Chondrocyte (in vitro differentiated cells): ENCODE results near the gene GOSR2. TPM values are rescaled to one million over a fixed set of nuclear protein-coding genes. Genes with fewer than 3 reads are reported as not detected.
A peak's percentile ranks its signal among the peaks of the same experiment; 100 is the strongest.

ENCODE experiments used
- DNase-seq: peaks from one replicate; pipeline ENCODE4 v3.0.0; 2021; ENCODE audit warnings: mixed read lengths, low spot score
- H3K27ac Mint-ChIP-seq: one replicate; pipeline ENCODE4 v1.8.0; 2021; ENCODE audit warnings: mild to moderate bottlenecking, moderate library complexity, mixed read lengths; ENCODE audit not compliant: unreplicated experiment
- H3K27me3 Mint-ChIP-seq: 2 replicates; pipeline ENCODE4 v1.8.0; 2021; ENCODE audit warnings: low read depth, mixed read lengths
- H3K36me3 Mint-ChIP-seq: 2 replicates; pipeline ENCODE4 v1.8.0; 2021; ENCODE audit warnings: low read depth, mixed read lengths
- H3K4me1 Mint-ChIP-seq: 2 replicates; pipeline ENCODE4 v1.8.0; 2021; ENCODE audit warnings: low read depth, mild to moderate bottlenecking, mixed read lengths
- H3K4me3 Mint-ChIP-seq: one replicate; pipeline ENCODE4 v1.8.0; 2021; ENCODE audit warnings: mild to moderate bottlenecking, moderate library complexity, mixed read lengths; ENCODE audit not compliant: unreplicated experiment
- H3K9me3 Mint-ChIP-seq: 2 replicates; pipeline ENCODE4 v1.8.0; 2021; ENCODE audit warnings: low read depth, mixed read lengths
- total RNA-seq: library from RNA; stranded (reverse); gene quantifications from 3 replicates; pipeline ENCODE4 v1.2.1, GENCODE V29; 2021
- TF ChIP-seq, protein P1 (sequence below): fragments of 200-600 bp; sonication (generic); IDR thresholded peaks from 2 replicates; pipeline ENCODE4 v1.5.0; 2021; ENCODE audit warnings: antibody characterized with exemption, mild to moderate bottlenecking, moderate library complexity

Gene GOSR2
- total RNA-seq, 1 donor from 2014 or later, result 56.5 TPM

DNA sequence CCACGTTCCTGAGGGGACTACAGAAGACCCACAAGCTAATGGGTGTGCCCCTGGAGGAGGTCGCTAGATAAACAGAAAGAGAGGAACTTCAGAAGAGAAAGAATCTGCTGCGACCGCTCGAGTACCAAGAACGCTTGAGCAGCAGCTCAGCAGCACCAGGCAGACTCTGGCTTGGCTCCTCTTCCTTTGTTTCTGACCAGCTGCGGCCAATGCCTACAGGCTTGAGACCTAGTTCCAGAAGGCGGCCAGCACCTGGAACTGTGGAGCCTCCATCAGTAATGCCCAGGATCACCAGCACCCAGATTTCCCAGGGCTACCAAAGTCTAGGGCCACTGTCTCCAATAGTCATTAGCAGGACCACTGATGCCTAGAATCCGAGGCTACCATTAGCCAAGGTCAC is 26.0 kb upstream of the GOSR2 start:
- peaks cover 13% of the 10 kb centered on the region for H3K27me3 Mint-ChIP-seq
- DNase-seq, result peak; percentile 59
- no peak overlapping the region for H3K27ac Mint-ChIP-seq
- H3K4me3 Mint-ChIP-seq, result no peak overlapping the region
- TF ChIP-seq, protein P1, sequence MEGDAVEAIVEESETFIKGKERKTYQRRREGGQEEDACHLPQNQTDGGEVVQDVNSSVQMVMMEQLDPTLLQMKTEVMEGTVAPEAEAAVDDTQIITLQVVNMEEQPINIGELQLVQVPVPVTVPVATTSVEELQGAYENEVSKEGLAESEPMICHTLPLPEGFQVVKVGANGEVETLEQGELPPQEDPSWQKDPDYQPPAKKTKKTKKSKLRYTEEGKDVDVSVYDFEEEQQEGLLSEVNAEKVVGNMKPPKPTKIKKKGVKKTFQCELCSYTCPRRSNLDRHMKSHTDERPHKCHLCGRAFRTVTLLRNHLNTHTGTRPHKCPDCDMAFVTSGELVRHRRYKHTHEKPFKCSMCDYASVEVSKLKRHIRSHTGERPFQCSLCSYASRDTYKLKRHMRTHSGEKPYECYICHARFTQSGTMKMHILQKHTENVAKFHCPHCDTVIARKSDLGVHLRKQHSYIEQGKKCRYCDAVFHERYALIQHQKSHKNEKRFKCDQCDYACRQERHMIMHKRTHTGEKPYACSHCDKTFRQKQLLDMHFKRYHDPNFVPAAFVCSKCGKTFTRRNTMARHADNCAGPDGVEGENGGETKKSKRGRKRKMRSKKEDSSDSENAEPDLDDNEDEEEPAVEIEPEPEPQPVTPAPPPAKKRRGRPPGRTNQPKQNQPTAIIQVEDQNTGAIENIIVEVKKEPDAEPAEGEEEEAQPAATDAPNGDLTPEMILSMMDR, result no peak
- no peaks in the 10 kb centered on the region for H3K36me3 Mint-ChIP-seq
- H3K4me1 Mint-ChIP-seq, result no peaks in the 10 kb centered on the region
- peaks cover 6% of the 10 kb centered on the region for H3K9me3 Mint-ChIP-seq

DNA sequence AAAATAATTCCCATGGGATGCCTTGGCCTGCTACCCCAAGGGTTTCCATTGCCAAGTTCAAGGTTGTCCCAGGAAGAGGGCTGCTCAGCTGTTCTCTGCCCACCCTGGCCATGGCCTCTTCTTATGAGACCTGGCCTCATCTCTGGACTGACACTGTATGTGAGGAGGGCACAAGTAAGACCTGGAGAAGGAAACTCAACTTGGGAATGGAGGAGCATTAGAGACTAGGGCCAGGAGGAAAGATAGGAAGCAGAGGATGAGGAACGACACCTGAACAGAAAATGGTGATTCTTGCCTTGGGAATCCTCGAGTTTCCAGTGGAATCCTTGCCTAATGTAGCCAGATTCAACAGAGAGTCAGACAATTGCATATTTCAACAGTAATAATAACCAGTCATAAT is 24.6 kb upstream of the GOSR2 start:
- DNase-seq, result no peak
- H3K9me3 Mint-ChIP-seq, result peaks cover 6% of the 10 kb centered on the region
- H3K4me1 Mint-ChIP-seq, result no peaks in the 10 kb centered on the region
- no peak overlapping the region for H3K4me3 Mint-ChIP-seq
- TF ChIP-seq, protein P1, result no peak
- H3K27ac Mint-ChIP-seq, result no peak overlapping the region
- H3K36me3 Mint-ChIP-seq, result no peaks in the 10 kb centered on the region
- peaks cover 13% of the 10 kb centered on the region for H3K27me3 Mint-ChIP-seq

DNA sequence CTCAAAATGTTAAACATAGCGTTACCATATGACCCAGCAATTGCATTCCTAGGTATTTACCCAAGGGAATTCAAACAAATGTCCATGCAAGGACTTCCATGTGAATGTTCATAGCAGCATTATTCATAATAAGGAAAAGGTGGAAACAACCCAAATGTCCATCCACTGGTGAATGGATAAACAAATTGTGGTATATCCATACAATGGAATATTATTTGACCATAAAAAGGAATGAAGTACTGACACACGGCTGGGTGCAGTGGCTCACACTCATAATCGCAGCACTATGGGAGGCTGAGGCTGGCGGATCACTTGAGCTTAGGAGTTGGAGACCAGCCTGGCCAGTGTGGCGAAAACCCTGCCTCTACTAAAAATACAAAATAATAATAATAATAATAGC is 24.1 kb upstream of the GOSR2 start:
- no peak overlapping the region for H3K27ac Mint-ChIP-seq
- H3K36me3 Mint-ChIP-seq, result no peaks in the 10 kb centered on the region
- H3K9me3 Mint-ChIP-seq, result peaks cover 6% of the 10 kb centered on the region
- no peak for DNase-seq
- no peak overlapping the region for H3K4me3 Mint-ChIP-seq
- no peaks in the 10 kb centered on the region for H3K4me1 Mint-ChIP-seq
- TF ChIP-seq, protein P1, result no peak
- H3K27me3 Mint-ChIP-seq, result peaks cover 11% of the 10 kb centered on the region

DNA sequence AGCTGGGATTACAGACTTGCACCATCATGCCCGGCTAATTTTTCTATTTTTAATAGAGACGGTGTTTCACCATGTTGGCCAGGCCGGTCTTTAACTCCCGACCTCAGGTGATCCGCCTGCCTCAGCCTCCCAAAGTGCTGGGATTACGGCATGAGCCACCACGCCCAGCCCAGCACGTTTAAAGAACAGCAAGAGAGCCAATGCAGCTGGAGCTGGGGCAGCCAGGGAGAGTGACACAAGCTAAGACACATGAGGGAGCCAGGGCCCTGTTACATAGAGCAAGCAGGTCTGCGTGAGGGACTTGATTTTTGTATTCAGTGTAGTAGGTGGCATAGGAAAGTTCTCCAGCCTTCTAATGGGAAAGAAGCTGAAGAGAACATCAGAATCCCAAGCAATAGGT is 21.7 kb upstream of the GOSR2 start:
- DNase-seq, result no peak
- no peak overlapping the region for H3K4me3 Mint-ChIP-seq
- TF ChIP-seq, protein P1, result no peak
- H3K27ac Mint-ChIP-seq, result no peak overlapping the region
- H3K36me3 Mint-ChIP-seq, result no peaks in the 10 kb centered on the region
- H3K4me1 Mint-ChIP-seq, result no peaks in the 10 kb centered on the region
- H3K9me3 Mint-ChIP-seq, result peaks cover 6% of the 10 kb centered on the region
- peaks cover 13% of the 10 kb centered on the region for H3K27me3 Mint-ChIP-seq

DNA sequence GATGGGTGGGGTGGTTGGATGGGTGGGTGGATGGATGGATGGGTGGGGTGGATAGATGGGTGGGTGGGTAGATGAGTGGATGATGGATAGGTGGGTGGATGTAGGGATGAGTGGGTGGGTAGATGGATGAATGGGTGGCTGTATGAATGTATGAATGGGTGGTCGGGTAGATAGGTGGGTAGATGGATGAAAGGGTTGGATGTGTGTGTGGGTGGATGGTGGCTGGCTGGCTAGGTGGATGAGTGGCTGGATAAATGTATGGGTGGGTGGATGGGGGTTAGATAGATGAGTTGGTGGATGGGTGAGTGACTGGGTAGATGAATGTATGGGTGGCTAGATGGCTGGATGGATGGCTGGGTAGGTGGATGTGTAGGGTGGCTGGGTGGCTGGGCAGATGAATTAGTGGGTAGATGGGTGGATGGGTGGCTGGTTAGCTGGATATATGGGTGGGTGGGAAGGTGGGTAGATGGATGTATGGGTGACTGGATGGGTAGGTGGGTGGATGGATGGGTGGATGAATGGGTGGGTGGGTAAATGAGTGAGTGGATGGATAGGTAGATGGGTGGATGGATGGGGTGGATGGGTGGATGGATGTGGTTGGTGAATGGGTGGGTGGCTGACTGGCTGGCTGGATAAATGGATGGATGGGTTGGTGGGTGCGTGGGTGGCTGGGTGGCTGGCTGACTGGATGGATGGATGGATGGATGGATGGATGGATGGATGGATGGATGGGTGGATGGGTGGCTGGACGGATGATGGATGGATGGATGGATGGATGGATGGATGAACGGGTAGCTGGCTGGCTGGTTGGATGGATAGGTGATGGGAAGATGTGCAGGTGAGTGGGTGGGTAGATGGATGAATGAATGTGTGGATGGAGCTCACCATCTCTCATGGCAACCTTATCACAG is 18.9 kb upstream of the GOSR2 start:
- DNase-seq, result no peak
- Mint-ChIP-seq H3K4me3 (no peak overlapping the region), H3K27me3 (peaks cover 20% of the 10 kb centered on the region), H3K27ac (no peak overlapping the region), H3K9me3 (no peaks in the 10 kb centered on the region), H3K36me3 (no peaks in the 10 kb centered on the region), H3K4me1 (no peaks in the 10 kb centered on the region)
- TF ChIP-seq, protein P1, result no peak
